ENCODE results near the gene ZDHHC14.

GRCh38 chr6:157386454-157386853 is 5.5 kb downstream of the ZDHHC14 start:
- TF ChIP-seq CTCF (IDR thresholded peaks at IDR 0.05): no peak
- no peak for TF ChIP-seq POLR2AphosphoS5 (IDR thresholded peaks at IDR 0.05)
